SU-DHL-6 (cell line): Measurements from ENCODE around the gene RFX1.

Experiments
- CTCF ChIP-seq: fragments of 200-600 bp; sonication (generic); IDR thresholded peaks from one replicate; pipeline ENCODE4 v1.5.1; 2017; ENCODE audit warnings: antibody characterized with exemption, mild to moderate bottlenecking, low read length, moderate library complexity; ENCODE audit not compliant: insufficient read depth, poor library complexity, severe bottlenecking
- EZH2phosphoT487 ChIP-seq: fragments of 200-600 bp; sonication (generic), shearing (Covaris generic); conservative IDR thresholded peaks from 2 replicates; pipeline ENCODE4 v1.6.1; 2018; ENCODE audit warnings: mild to moderate bottlenecking, antibody characterized with exemption, low read length, moderate library complexity, mixed read lengths

- TF ChIP-seq CTCF (no peak), EZH2phosphoT487 (no peak)
These were observed 68.4 kb downstream of the RFX1 start for GRCh38 chr19:13937479-13938300.
